GM18498 (cell line): ENCODE measurements around the gene LZTR1.
"Not testable (repeated sequence)": the region's sequence is repeated elsewhere in the genome, so short reads cannot be mapped to it uniquely, and the experiment has no call there.

ENCODE experiments used
- ATAC-seq: cut with Tn5 transposase; IDR thresholded peaks from one replicate; pipeline ENCODE4 v1.9.1; 2021; ENCODE audit warnings: mild to moderate bottlenecking, moderate library complexity; ENCODE audit not compliant: unreplicated experiment

The LZTR1 gene

GRCh38 chr22:21030621-21031544, 48.8 kb downstream of the LZTR1 start:
- ATAC-seq: no peak

GRCh38 chr22:21031545-21032036, 49.5 kb downstream of the LZTR1 start:
- no peak for ATAC-seq

GRCh38 chr22:21032037-21032867, 50.2 kb downstream of the LZTR1 start, which contains the start of gene SLC7A4:
SLC7A4 (minus strand) TSS chr22:21032561; CDS start chr22:21031812, 749 bp downstream.
- ATAC-seq: no peak

- no peak for ATAC-seq
Measured at GRCh38 chr22:21032868-21033688, 51.0 kb downstream of the LZTR1 start.

- no peak for ATAC-seq
Measured at GRCh38 chr22:21033895-21034294, 51.8 kb downstream of the LZTR1 start.

- ATAC-seq: no peak
Measured at GRCh38 chr22:21034989-21035388, 52.9 kb downstream of the LZTR1 start.

- ATAC-seq: no peak
Measured at GRCh38 chr22:21038405-21038804, 56.3 kb downstream of the LZTR1 start.

GRCh38 chr22:21039158-21039557, 57.1 kb downstream of the LZTR1 start:
- not testable (repeated sequence) for ATAC-seq

GRCh38 chr22:21041937-21042336, 59.8 kb downstream of the LZTR1 start:
- no peak for ATAC-seq

- ATAC-seq: no peak
Measured at GRCh38 chr22:21042978-21043859, 61.1 kb downstream of the LZTR1 start.

- no peak for ATAC-seq
Measured at GRCh38 chr22:21043860-21044535, 61.9 kb downstream of the LZTR1 start.

GRCh38 chr22:21044931-21045584, 63.0 kb downstream of the LZTR1 start:
- no peak for ATAC-seq

- peak; percentile 87 for ATAC-seq
Measured at GRCh38 chr22:21045585-21046294, 63.6 kb downstream of the LZTR1 start, which contains the start of gene LRRC74B. LRRC74B (plus strand) TSS chr22:21045946; CDS start chr22:21045987, 41 bp downstream.

- ATAC-seq: no peak
Measured at GRCh38 chr22:21047035-21047661, 65.1 kb downstream of the LZTR1 start.

- no peak for ATAC-seq
Measured at GRCh38 chr22:21047730-21048129, 65.6 kb downstream of the LZTR1 start.

GRCh38 chr22:21048448-21048847, 66.4 kb downstream of the LZTR1 start:
- not testable (repeated sequence) for ATAC-seq
